Endothelial cell of umbilical vein (primary cell): ENCODE results near the gene NEDD9. TPM values are rescaled to one million over a fixed set of nuclear protein-coding genes. Genes with fewer than 3 reads are reported as not detected.

ENCODE experiments used
- BruUV-seq: library from RNA; stranded (reverse); fragments of 400-500 nt; replicated peaks from 2 replicates; lab custom pipeline; 2021; lab: Mats Ljungman, UMichigan
- CTCF ChIA-PET: fragments of 300-600, 350-600 bp; sonication (Branson Sonifier 250); formaldehyde crosslinking; loops from one replicate; lab custom pipeline; 2021; ENCODE audit warnings: antibody characterized with exemption, inconsistent platforms; lab: Charles Lee
- POLR2A ChIA-PET: fragments of 300-600, 350-600 bp; sonication (Branson Sonifier 250); formaldehyde crosslinking; loops from one replicate; lab custom pipeline; 2021; ENCODE audit warnings: antibody characterized with exemption, inconsistent platforms; lab: Charles Lee
- DNase-seq: peaks from one replicate; pipeline ENCODE4 v3.0.0-alpha.2; 2011; ENCODE audit warnings: low read depth, low spot score
- FAIRE-seq: peaks from 2 replicates; lab custom pipeline; 2011; peaks lifted over from hg19 to GRCh38; lab: Jason Lieb, UNC
- H2AFZ ChIP-seq: 2 replicates; pipeline ENCODE4 v1.6.0; 2012; ENCODE audit warnings: low read depth, low read length, control low read depth, inconsistent platforms
- H3K27ac ChIP-seq: 2 replicates; pipeline ENCODE4 v1.5.1; 2011; ENCODE audit warnings: low read depth, mild to moderate bottlenecking, control low read depth, low read length, moderate library complexity; ENCODE audit not compliant: insufficient read depth
- H3K27me3 ChIP-seq, 2 experiments: 2 replicates each; pipeline versions ENCODE4 v1.6.0 to v1.6.1; 2011; ENCODE audit warnings: low read length in 2 of 2, mixed read lengths in 1 of 2; ENCODE audit not compliant: control insufficient read depth in 2 of 2, insufficient read depth in 2 of 2
- H3K36me3 ChIP-seq, 2 experiments: 2 replicates in 1 of 2; 3 replicates in 1 of 2; pipeline ENCODE4 v1.5.1; 2011; ENCODE audit warnings: low read length in 2 of 2, mild to moderate bottlenecking in 1 of 2, moderate library complexity in 1 of 2; ENCODE audit not compliant: control insufficient read depth in 2 of 2, insufficient read depth in 2 of 2; ENCODE audit errors: extremely low read depth in 1 of 2
- H3K4me1 ChIP-seq: 3 replicates; pipeline ENCODE4 v1.5.1; 2011; ENCODE audit warnings: mild to moderate bottlenecking, low read length; ENCODE audit not compliant: control insufficient read depth, insufficient read depth; ENCODE audit errors: extremely low read depth
- H3K4me2 ChIP-seq: 2 replicates; pipeline ENCODE4 v1.6.1; 2011; ENCODE audit warnings: low read length, control low read depth, mixed read lengths; ENCODE audit not compliant: insufficient read depth
- H3K4me3 ChIP-seq, 3 experiments: fragments of 200-600 bp in 1 of 3; sonication (generic), shearing (Covaris generic) in 1 of 3; replicated peaks in 1 of 3; 2 replicates each; pipeline ENCODE4 v1.5.1; 2011 to 2016; ENCODE audit warnings: control low read depth in 3 of 3, low read length in 3 of 3, mild to moderate bottlenecking in 2 of 3, inconsistent platforms in 1 of 3, low read depth in 1 of 3, moderate library complexity in 1 of 3; ENCODE audit not compliant: insufficient read depth in 1 of 3
- H3K79me2 ChIP-seq: 2 replicates; pipeline ENCODE4 v1.6.0; 2012; ENCODE audit warnings: low read length, inconsistent platforms; ENCODE audit not compliant: control insufficient read depth, insufficient read depth
- H3K9ac ChIP-seq: replicated peaks from 2 replicates; pipeline ENCODE3; 2011; ENCODE audit warnings: low read length, control low read depth; ENCODE audit not compliant: insufficient read depth; ENCODE audit errors: extremely low read depth
- H3K9me1 ChIP-seq: replicated peaks from 3 replicates; pipeline ENCODE4 v1.6.0; 2011; ENCODE audit warnings: mild to moderate bottlenecking, low read length; ENCODE audit not compliant: control insufficient read depth, insufficient read depth; ENCODE audit errors: extremely low read depth
- H3K9me3 ChIP-seq: replicated peaks from 2 replicates; pipeline ENCODE4 v1.5.1; 2012; ENCODE audit warnings: low read length, inconsistent platforms; ENCODE audit not compliant: control insufficient read depth, insufficient read depth
- H4K20me1 ChIP-seq: replicated peaks from 2 replicates; pipeline ENCODE3; 2011; ENCODE audit warnings: mild to moderate bottlenecking, low read length; ENCODE audit not compliant: control insufficient read depth, insufficient read depth; ENCODE audit errors: extremely low read depth
- EZH2 ChIP-seq: IDR thresholded peaks from 2 replicates; pipeline ENCODE4 v1.6.1; 2012; ENCODE audit warnings: borderline replicate concordance, low read depth, mild to moderate bottlenecking, moderate library complexity, low read length, inconsistent platforms; ENCODE audit not compliant: severe bottlenecking
- FOS ChIP-seq: IDR thresholded peaks from 2 replicates; pipeline ENCODE4 v1.6.1; 2011; ENCODE audit warnings: mild to moderate bottlenecking, low read length, moderate library complexity, borderline replicate concordance; ENCODE audit not compliant: insufficient read depth
- GATA2 ChIP-seq: IDR thresholded peaks from 2 replicates; pipeline ENCODE4 v1.7.0; 2011; ENCODE audit warnings: low read depth, mild to moderate bottlenecking, moderate library complexity, mixed read lengths, low read length; ENCODE audit not compliant: insufficient read length, insufficient read depth
- JUN ChIP-seq: IDR thresholded peaks from 2 replicates; pipeline ENCODE4 v1.6.1; 2011; ENCODE audit warnings: borderline replicate concordance, low read depth; ENCODE audit not compliant: insufficient read length, insufficient read depth
- MYC ChIP-seq: IDR thresholded peaks from one replicate; pipeline ENCODE4 v1.6.1; 2011; ENCODE audit warnings: mild to moderate bottlenecking, low read depth, low read length
- POLR2A ChIP-seq: IDR thresholded peaks from 2 replicates; pipeline ENCODE4 v1.6.1; 2012; ENCODE audit warnings: low read depth, mild to moderate bottlenecking, control low read depth, low read length
- POLR2AphosphoS5 ChIP-seq: IDR thresholded peaks from 2 replicates; pipeline ENCODE4 v1.6.1; 2012; ENCODE audit warnings: low read depth, mild to moderate bottlenecking, control low read depth, low read length, moderate library complexity; ENCODE audit not compliant: insufficient read depth
- dilution Hi-C: fragments of 300-500 bp; cut with MboI; formaldehyde crosslinking; loops from one replicate; pipeline ENCODE4 v1.15.0; 2019; ENCODE audit warnings: low sequenced_read_pairs; ENCODE audit not compliant: extremely low pct_ligation_motif_present
- intact Hi-C: fragments of 100-400 bp; cut with micrococcal nuclease; formaldehyde crosslinking; loops from one replicate; pipeline ENCODE4 v1.10.0; 2022
- polyA plus RNA-seq, 4 experiments: library from polyadenylated mRNA; depleted of rRNA in 3 of 4; stranded (reverse) in 3 of 4; unstranded in 1 of 4; fragments of >200 nt; gene quantifications; 2 replicates each; pipeline versions ENCODE4 v1.2.1 to v1.2.3, GENCODE V29; 2011 to 2012; ENCODE audit warnings: missing spikeins in 1 of 4
- total RNA-seq: library from RNA; stranded (reverse); gene quantifications from 2 replicates; pipeline ENCODE4 v1.2.3, GENCODE V29; 2021
- TF ChIP-seq, protein P1 (sequence below): IDR thresholded peaks from 2 replicates; pipeline ENCODE4 v1.6.1; 2011; ENCODE audit not compliant: insufficient read depth, insufficient read length
- TF ChIP-seq, protein P2 (sequence below), 2 donors: IDR thresholded peaks; 1 replicate in 1 of 2; 2 replicates in 1 of 2; pipeline ENCODE4 v1.5.1; 2011; ENCODE audit warnings: low read length in 2 of 2, mild to moderate bottlenecking in 2 of 2, moderate library complexity in 2 of 2, control low read depth in 1 of 2, inconsistent platforms in 1 of 2, low read depth in 1 of 2; ENCODE audit not compliant: insufficient read depth in 1 of 2; ENCODE audit errors: extremely low read depth in 1 of 2

NEDD9 gene
- total and polyA plus RNA-seq, 2 donors (not counting 3 experiments of a cell fraction or from before 2014, with no cell fraction given): 55.2 to 61.0 TPM

DNA sequence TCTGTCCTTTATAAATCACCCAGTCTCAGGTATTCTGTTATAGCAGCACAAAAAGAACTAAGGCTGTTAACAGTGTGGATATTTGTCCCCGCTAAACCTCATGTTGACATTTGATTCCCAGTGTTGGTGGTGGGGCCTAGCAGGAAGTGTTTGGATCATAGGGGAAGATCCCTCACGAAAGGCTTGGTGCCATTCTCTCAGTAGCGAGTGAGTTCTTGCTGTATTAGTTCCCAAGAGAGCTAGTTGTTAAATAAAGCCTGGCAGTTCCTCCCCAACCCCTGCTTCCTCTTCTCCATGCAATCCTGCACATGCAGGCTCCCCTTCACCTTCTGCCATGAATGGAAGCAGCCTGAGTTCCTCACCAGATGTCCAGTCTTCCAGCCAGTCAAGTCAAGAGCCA, 91.2 kb downstream of the NEDD9 start:
- dilution Hi-C loops (loop anchor here (25.0 kb wide), 1 partner anchor 346 kb away; no protein-coding TSS in a partner anchor), intact Hi-C loops (no loop called here)
- no peaks in the 10 kb centered on the region for H4K20me1 ChIP-seq
- no peaks in the 10 kb centered on the region for H3K9me3 ChIP-seq
- H3K9ac ChIP-seq: no peak overlapping the region
- BruUV-seq: no TSS peak
- H3K27ac ChIP-seq: no peak overlapping the region
- TF ChIP-seq, protein P1, sequence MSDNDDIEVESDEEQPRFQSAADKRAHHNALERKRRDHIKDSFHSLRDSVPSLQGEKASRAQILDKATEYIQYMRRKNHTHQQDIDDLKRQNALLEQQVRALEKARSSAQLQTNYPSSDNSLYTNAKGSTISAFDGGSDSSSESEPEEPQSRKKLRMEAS: no peak
- no peak for TF ChIP-seq POLR2AphosphoS5
- no peak for TF ChIP-seq JUN
- TF ChIP-seq EZH2: no peak
- TF ChIP-seq GATA2: no peak
- TF ChIP-seq MYC: no peak
- TF ChIP-seq, protein P2, sequence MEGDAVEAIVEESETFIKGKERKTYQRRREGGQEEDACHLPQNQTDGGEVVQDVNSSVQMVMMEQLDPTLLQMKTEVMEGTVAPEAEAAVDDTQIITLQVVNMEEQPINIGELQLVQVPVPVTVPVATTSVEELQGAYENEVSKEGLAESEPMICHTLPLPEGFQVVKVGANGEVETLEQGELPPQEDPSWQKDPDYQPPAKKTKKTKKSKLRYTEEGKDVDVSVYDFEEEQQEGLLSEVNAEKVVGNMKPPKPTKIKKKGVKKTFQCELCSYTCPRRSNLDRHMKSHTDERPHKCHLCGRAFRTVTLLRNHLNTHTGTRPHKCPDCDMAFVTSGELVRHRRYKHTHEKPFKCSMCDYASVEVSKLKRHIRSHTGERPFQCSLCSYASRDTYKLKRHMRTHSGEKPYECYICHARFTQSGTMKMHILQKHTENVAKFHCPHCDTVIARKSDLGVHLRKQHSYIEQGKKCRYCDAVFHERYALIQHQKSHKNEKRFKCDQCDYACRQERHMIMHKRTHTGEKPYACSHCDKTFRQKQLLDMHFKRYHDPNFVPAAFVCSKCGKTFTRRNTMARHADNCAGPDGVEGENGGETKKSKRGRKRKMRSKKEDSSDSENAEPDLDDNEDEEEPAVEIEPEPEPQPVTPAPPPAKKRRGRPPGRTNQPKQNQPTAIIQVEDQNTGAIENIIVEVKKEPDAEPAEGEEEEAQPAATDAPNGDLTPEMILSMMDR (IDR thresholded peaks at IDR 0.05; ENCODE audit: extremely low read depth in 1 of 2, insufficient read depth in 1 of 2, low read depth in 1 of 2, low read length in 2 of 2): no peak
- TF ChIP-seq POLR2A: no peak
- TF ChIP-seq FOS: no peak
- CTCF ChIA-PET: interaction anchor here (0.7 to 1.1 kb wide), 2 partner anchors 302 to 355 kb away, joined by 3 read pairs; no protein-coding TSS in a partner anchor
- no peaks in the 10 kb centered on the region for H3K27me3 ChIP-seq
- H3K9me1 ChIP-seq: no peaks in the 10 kb centered on the region
- H3K4me1 ChIP-seq: no peaks in the 10 kb centered on the region
- no peak for FAIRE-seq
- H2AFZ ChIP-seq: no peak overlapping the region
- no peaks in the 10 kb centered on the region for H3K79me2 ChIP-seq
- no peaks in the 10 kb centered on the region for H3K36me3 ChIP-seq
- H3K4me2 ChIP-seq: no peak overlapping the region
- no peak overlapping the region for H3K4me3 ChIP-seq
- DNase-seq: no peak
- POLR2A ChIA-PET: no interaction called here
